HG03175 (cell line): Measurements from ENCODE around the gene IMMP2L.

Experiments used
- ATAC-seq: cut with Tn5 transposase; IDR thresholded peaks from one replicate; pipeline ENCODE4 v1.9.1; 2021; ENCODE audit warnings: mild to moderate bottlenecking, moderate library complexity; ENCODE audit not compliant: unreplicated experiment

The IMMP2L gene

GRCh38 chr7:111405621-111406020 is 156.7 kb downstream of the IMMP2L start:
- no peak for ATAC-seq

- no peak for ATAC-seq
These were observed 160.8 kb downstream of the IMMP2L start for GRCh38 chr7:111401516-111401915.

DNA sequence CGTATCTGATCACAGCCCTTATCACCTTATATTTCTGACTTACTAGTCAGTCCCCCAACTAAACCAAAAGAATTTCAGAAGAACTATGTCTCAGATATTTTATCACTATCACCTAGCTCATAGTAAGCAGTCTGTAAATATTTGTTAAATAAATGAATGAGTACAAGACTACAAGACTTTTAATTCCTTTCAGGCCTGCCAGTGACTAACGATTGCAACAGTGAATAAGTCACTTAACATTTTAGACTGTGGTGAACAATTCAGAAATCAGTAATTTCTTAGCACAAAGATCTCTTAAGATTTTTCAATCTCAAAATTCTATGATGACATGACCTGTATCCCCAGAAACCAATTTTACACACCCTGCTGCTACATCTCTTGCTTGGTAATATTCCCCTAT is 162.2 kb downstream of the IMMP2L start:
- no peak for ATAC-seq

GRCh38 chr7:111394891-111395290 is 167.4 kb downstream of the IMMP2L start:
- no peak for ATAC-seq

- ATAC-seq = no peak
These were observed 169.1 kb downstream of the IMMP2L start for GRCh38 chr7:111393011-111393754.

- ATAC-seq = no peak
These were observed 170.0 kb downstream of the IMMP2L start for GRCh38 chr7:111392294-111392693.

GRCh38 chr7:111390000-111390399 is 172.3 kb downstream of the IMMP2L start:
- ATAC-seq = no peak

DNA sequence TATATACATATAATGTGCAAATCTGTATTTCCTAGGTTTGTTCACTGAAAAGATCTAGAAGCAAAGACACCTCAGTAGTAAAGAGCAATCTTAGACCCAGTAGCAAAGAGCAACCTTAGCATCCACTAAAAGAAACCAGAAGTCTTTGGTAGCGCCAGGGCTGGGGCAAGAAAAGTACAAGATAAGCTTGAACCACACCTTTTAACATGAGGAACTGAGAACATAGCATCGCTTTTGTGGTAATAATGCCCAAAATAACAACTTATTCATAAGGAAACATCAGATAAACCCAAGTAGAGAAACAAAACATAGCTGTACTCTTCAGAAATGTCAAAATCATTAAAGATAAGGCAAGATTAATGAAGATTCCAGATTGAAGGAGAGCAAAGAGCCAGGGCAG is 173.4 kb downstream of the IMMP2L start:
- ATAC-seq = peak; percentile 89

GRCh38 chr7:111388016-111388415 is 174.3 kb downstream of the IMMP2L start:
- ATAC-seq = no peak

- ATAC-seq = no peak
These were observed 178.0 kb downstream of the IMMP2L start for GRCh38 chr7:111384065-111384891.

DNA sequence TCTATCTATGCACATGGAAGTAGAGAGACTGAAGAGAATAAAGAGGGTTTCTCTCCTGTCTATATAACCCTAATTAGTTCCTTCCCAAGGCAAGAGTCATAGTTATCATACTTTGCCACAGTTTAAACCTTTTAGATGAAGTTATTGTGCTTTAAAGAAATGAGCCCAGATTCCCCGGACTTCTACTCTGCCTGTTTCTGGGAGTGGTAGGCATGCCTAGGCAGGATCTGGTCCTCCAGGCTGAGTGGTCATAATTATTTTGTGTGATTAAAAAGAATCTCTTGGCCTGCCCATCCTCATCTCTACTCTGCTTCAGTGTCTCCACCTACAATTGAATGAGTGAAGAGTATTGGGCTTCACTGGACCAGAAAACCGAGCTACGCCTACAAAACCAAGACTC is 179.2 kb downstream of the IMMP2L start:
- no peak for ATAC-seq

- no peak for ATAC-seq
These were observed 180.7 kb downstream of the IMMP2L start for GRCh38 chr7:111381590-111381989.

- ATAC-seq = no peak
These were observed 181.3 kb downstream of the IMMP2L start for GRCh38 chr7:111380945-111381344.

DNA sequence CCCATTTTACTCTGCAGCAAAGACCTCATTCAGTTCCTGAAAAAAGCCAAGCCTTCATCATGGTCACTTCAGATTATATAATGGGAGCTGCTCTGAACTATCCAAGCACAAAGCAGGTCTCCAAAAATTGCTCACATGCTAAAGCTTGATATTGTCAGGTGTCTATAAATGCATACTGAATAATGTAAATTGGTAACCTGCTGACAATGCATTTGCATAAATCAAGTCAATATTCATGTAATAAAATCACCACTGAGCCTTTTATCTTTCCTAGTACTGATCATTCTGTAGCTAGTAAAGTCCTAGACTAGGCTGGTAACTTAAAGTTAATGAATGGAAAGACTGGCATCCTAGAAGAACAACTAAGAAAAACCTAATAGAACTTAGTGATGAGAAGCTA is 188.3 kb downstream of the IMMP2L start:
- no peak for ATAC-seq

GRCh38 chr7:111371437-111371836 is 190.9 kb downstream of the IMMP2L start:
- ATAC-seq = no peak

GRCh38 chr7:111370002-111370401 is 192.3 kb downstream of the IMMP2L start:
- no peak for ATAC-seq

- no peak for ATAC-seq
These were observed 193.8 kb downstream of the IMMP2L start for GRCh38 chr7:111368381-111369065.

GRCh38 chr7:111364413-111364812 is 197.9 kb downstream of the IMMP2L start:
- ATAC-seq = no peak

GRCh38 chr7:111363099-111363498 is 199.2 kb downstream of the IMMP2L start:
- no peak for ATAC-seq

DNA sequence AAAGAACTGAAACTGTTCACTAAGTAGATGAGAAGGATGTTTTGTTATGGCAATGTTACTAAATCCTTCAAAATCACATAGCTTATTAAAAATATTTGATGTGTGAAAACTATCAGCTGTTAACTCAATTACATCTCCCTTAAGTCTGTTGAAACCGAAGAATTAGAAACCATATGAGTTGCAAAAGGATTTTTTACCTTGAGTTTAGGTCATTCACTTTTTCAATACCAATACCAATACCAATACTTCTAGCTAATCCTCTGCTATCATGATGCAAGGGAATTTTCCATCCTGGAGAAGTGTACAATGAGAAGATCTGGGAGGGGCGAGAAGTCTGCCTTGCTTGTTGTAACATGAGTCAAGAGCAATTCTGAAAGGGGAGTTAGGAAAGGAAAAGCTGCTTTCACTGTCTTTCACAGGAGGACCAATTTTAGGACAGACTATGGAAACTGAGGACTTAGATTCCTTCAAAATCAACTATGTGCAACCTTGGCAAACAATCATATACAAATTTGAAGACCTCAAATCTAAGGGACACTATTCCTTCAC is 199.7 kb downstream of the IMMP2L start:
- ATAC-seq = no peak

DNA sequence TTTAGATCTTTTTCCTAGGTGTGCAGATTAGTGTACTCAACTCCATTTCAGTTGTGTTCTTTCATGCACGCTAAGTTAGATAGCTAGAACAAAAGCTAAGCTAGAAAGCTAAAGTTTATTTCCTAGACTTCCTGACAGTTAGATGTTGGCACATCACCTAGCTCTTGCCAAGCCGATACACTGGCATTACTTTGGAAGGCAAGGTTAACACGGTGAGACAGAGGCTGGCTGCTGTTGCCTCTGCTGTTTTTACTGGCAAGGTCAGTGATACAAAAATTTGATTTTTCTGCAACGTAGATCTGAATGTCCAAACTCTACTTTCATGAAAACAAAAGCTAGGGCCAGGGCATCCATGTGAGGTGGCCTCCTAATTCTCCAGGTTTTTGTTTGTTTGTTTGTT is 203.4 kb downstream of the IMMP2L start:
- ATAC-seq = no peak
